ENCODE results near the gene KEL.
A peak's percentile ranks its signal among the peaks of the same experiment; 100 is the strongest.

KEL gene

GRCh38 chr7:143002106-143002505, 39.9 kb upstream of the KEL start:
- no peak overlapping the region for H3K27ac ChIP-seq (ENCODE audit: low read depth, low read length)

GRCh38 chr7:143000648-143001047, 38.5 kb upstream of the KEL start:
- Histone ChIP-seq H3F3A (ENCODE audit: insufficient read depth) (no peaks in the 10 kb centered on the region), H3K4me2 (ENCODE audit: low read depth, low read length, poor library complexity, severe bottlenecking) (no peak overlapping the region), H3K4me3 (ENCODE audit: insufficient read depth, low read length, poor library complexity, severe bottlenecking) (no peak overlapping the region), H3K27me3 (ENCODE audit: low read length) (no peaks in the 10 kb centered on the region), H3K36me3 (ENCODE audit: low read length) (no peaks in the 10 kb centered on the region), H4K20me1 (ENCODE audit: low read depth, low read length) (no peaks in the 10 kb centered on the region), H3K9me2 (replicated peaks; ENCODE audit: insufficient read depth, low read length) (no peaks in the 10 kb centered on the region), H3K9ac (ENCODE audit: low read length) (no peak overlapping the region), H3K27ac (ENCODE audit: low read depth, low read length) (no peak overlapping the region), H3K79me2 (ENCODE audit: insufficient read depth, low read length) (no peaks in the 10 kb centered on the region), H3K9me3 (ENCODE audit: insufficient read depth, low read length) (no peaks in the 10 kb centered on the region), H2AFZ (ENCODE audit: low read depth, low read length, severe bottlenecking) (no peak overlapping the region)
- TF ChIP-seq, protein P1, sequence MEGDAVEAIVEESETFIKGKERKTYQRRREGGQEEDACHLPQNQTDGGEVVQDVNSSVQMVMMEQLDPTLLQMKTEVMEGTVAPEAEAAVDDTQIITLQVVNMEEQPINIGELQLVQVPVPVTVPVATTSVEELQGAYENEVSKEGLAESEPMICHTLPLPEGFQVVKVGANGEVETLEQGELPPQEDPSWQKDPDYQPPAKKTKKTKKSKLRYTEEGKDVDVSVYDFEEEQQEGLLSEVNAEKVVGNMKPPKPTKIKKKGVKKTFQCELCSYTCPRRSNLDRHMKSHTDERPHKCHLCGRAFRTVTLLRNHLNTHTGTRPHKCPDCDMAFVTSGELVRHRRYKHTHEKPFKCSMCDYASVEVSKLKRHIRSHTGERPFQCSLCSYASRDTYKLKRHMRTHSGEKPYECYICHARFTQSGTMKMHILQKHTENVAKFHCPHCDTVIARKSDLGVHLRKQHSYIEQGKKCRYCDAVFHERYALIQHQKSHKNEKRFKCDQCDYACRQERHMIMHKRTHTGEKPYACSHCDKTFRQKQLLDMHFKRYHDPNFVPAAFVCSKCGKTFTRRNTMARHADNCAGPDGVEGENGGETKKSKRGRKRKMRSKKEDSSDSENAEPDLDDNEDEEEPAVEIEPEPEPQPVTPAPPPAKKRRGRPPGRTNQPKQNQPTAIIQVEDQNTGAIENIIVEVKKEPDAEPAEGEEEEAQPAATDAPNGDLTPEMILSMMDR (IDR thresholded peaks at IDR 0.05; ENCODE audit: insufficient read depth, low read length, poor library complexity, severe bottlenecking): no peak
- TF ChIP-seq EZH2phosphoT487 (conservative IDR thresholded peaks at IDR 0.05; ENCODE audit: low read length): no peak

More at GRCh38 chr7:143002106-143002505, 39.9 kb upstream of the KEL start:
- Histone ChIP-seq H3K27me3 (ENCODE audit: low read length) (no peaks in the 10 kb centered on the region), H3K4me2 (ENCODE audit: low read depth, low read length, poor library complexity, severe bottlenecking) (no peak overlapping the region), H4K20me1 (ENCODE audit: low read depth, low read length) (no peaks in the 10 kb centered on the region), H3K9me2 (replicated peaks; ENCODE audit: insufficient read depth, low read length) (no peaks in the 10 kb centered on the region), H2AFZ (ENCODE audit: low read depth, low read length, severe bottlenecking) (no peak overlapping the region), H3K36me3 (ENCODE audit: low read length) (no peaks in the 10 kb centered on the region), H3K4me3 (ENCODE audit: insufficient read depth, low read length, poor library complexity, severe bottlenecking) (no peak overlapping the region), H3K9me3 (ENCODE audit: insufficient read depth, low read length) (no peaks in the 10 kb centered on the region), H3K79me2 (ENCODE audit: insufficient read depth, low read length) (no peaks in the 10 kb centered on the region), H3F3A (ENCODE audit: insufficient read depth) (no peaks in the 10 kb centered on the region), H3K9ac (ENCODE audit: low read length) (no peak overlapping the region)
- TF ChIP-seq, protein P1 (IDR thresholded peaks at IDR 0.05; ENCODE audit: insufficient read depth, low read length, poor library complexity, severe bottlenecking): peak; percentile 16
- TF ChIP-seq EZH2phosphoT487 (conservative IDR thresholded peaks at IDR 0.05; ENCODE audit: low read length): no peak

DNA sequence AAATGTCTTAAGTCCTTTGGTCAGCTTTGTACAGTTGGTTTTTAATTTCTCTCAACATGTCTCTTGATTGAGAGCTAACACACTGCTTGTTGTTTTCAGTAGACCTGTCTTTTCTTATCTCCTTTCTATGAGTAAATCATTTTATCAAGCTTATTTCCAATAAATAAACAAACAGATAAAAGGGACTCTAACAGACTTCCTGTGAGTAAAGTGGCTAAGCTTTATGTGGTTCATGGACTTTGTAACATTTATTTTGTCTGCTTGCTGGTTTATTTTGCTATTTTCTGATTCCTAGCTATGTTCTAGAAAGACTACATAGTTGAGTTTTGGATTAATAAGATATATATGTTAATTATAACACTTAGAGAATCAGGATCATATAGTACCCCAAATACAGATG, 37.6 kb upstream of the KEL start:
- Histone ChIP-seq H2AFZ (ENCODE audit: low read depth, low read length, severe bottlenecking) (no peak overlapping the region), H4K20me1 (ENCODE audit: low read depth, low read length) (no peaks in the 10 kb centered on the region), H3K4me3 (ENCODE audit: insufficient read depth, low read length, poor library complexity, severe bottlenecking) (no peak overlapping the region), H3K79me2 (ENCODE audit: insufficient read depth, low read length) (no peaks in the 10 kb centered on the region), H3F3A (ENCODE audit: insufficient read depth) (no peaks in the 10 kb centered on the region), H3K27ac (ENCODE audit: low read depth, low read length) (no peak overlapping the region), H3K27me3 (ENCODE audit: low read length) (no peaks in the 10 kb centered on the region), H3K9ac (ENCODE audit: low read length) (no peak overlapping the region), H3K9me2 (replicated peaks; ENCODE audit: insufficient read depth, low read length) (no peaks in the 10 kb centered on the region), H3K9me3 (ENCODE audit: insufficient read depth, low read length) (no peaks in the 10 kb centered on the region), H3K36me3 (ENCODE audit: low read length) (no peaks in the 10 kb centered on the region), H3K4me2 (ENCODE audit: low read depth, low read length, poor library complexity, severe bottlenecking) (no peak overlapping the region)
- TF ChIP-seq EZH2phosphoT487 (conservative IDR thresholded peaks at IDR 0.05; ENCODE audit: low read length): no peak
- TF ChIP-seq, protein P1 (IDR thresholded peaks at IDR 0.05; ENCODE audit: insufficient read depth, low read length, poor library complexity, severe bottlenecking): no peak
